ENCODE data around the gene CFHR3. TPM values are rescaled to one million over a fixed set of nuclear protein-coding genes. Genes with fewer than 3 reads are reported as not detected.
"Not testable (repeated sequence)": the region's sequence is repeated elsewhere in the genome, so short reads cannot be mapped to it uniquely, and the experiment has no call there.

The CFHR3 gene
- total RNA-seq = not detected in 2 replicates

GRCh38 chr1:196774603-196775002, at the start of gene CFHR3:
CFHR3 (plus strand) TSS chr1:196774840; CDS start chr1:196774887, 47 bp downstream.
- DNase-seq (ENCODE audit: low read depth in 2 of 2) = no peak

GRCh38 chr1:196732526-196732925, 42.1 kb upstream of the CFHR3 start:
- DNase-seq (ENCODE audit: low read depth in 2 of 2) = no peak

- no peak for DNase-seq (ENCODE audit: low read depth in 2 of 2)
Measured at GRCh38 chr1:196733091-196733970, 41.3 kb upstream of the CFHR3 start.

GRCh38 chr1:196734006-196734405, 40.6 kb upstream of the CFHR3 start:
- no peak for DNase-seq (ENCODE audit: low read depth in 2 of 2)

- DNase-seq (ENCODE audit: low read depth in 2 of 2) = no peak
Measured at GRCh38 chr1:196734460-196734859, 40.2 kb upstream of the CFHR3 start.

GRCh38 chr1:196738730-196739129, 35.9 kb upstream of the CFHR3 start:
- DNase-seq (ENCODE audit: low read depth in 2 of 2) = no peak

- peak; percentile 54 to 55 for DNase-seq (ENCODE audit: low read depth in 2 of 2)
Measured at GRCh38 chr1:196743244-196743643, 31.4 kb upstream of the CFHR3 start.

DNA sequence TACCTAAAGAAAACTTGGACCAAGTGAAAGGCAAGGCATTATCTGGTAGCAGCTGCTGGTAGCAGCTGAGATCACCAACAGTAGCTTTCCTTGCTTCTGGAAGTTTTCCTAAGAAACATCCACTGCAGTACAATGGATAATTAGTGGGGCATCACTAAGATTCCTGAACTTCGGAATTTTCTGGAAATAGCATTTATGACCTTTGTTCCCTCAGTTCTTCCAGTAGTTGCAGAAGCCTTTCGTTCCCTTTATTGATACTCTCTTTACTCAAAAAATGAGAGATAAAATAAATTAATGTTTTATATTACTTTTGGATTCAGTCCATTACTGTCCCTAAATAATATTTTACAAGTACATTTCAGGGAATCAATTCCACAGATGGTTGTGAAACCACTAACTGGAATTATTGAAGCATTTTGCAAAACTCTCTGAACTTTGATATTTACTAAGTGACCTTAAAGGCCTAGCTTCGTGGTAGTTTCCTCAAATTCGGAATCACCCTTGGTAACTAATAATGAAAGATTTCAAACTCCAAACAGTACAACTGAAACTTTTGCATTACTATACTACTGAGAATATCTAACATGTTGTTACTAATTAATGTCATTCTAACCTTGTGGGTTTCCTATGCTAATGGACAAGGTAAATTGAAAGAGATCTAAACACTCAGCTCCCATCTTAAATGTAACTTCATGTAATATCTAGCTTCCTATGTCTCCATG, 9.5 kb upstream of the CFHR3 start:
- not testable (repeated sequence) for DNase-seq (ENCODE audit: low read depth in 2 of 2)

- not testable (repeated sequence) for DNase-seq (ENCODE audit: low read depth in 2 of 2)
Measured at GRCh38 chr1:196769823-196770222, 4.8 kb upstream of the CFHR3 start.

- DNase-seq (ENCODE audit: low read depth in 2 of 2) = no peak
Measured at GRCh38 chr1:196773713-196774112, 927 bp upstream of the CFHR3 start.

GRCh38 chr1:196774175-196774574, 465 bp upstream of the CFHR3 start:
- DNase-seq (ENCODE audit: low read depth in 2 of 2) = no peak

DNA sequence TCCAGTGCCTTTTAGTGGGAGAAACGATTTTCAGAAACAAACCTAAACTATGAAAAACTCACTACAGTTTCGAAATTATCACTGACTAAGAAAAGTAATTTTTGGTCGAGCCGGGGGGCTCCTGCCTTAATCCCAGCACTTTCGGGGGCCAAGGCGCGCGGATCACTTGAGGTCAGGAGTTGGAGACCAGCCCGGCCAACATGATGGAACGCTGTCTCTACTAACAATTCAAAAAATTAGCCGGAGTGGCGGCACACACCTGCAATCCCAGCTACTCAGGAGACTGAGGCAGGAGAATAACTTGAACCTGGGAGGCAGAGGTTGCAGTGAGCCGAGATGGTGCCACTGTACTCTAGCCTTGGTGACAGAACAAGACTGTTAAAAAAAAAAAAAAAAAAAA, 3.0 kb downstream of the CFHR3 start:
- no peak for DNase-seq (ENCODE audit: low read depth in 2 of 2)

DNA sequence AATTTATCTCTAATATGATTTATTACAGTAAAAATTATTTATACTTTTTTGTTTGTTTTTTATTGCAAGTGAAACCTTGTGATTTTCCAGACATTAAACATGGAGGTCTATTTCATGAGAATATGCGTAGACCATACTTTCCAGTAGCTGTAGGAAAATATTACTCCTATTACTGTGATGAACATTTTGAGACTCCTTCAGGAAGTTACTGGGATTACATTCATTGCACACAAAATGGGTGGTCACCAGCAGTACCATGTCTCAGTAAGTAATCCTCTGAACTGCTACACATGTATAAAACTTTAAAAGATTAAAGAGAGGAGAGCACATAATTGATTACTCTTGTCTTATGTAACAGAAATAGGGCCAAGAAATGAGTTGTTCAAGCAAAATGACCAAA, 4.5 kb downstream of the CFHR3 start:
- DNase-seq (ENCODE audit: low read depth in 2 of 2) = no peak

DNA sequence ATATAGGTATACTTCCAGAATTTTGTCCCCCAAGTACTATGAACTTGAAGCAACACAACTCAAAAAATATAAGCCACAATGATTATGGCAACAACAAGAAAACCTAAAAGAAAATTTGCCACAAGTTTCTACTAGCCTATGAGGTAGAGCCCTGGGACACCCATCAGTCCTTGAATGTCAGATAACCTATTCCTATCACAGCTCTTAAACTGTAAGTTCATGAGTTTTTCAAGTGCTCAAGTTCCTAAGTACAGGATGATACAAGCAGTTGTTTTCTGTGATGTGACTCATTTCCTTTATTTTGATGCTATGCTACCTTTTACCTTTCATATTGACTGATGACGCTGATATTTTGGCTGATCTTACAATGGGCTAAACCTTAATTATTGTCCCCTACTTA, 16.6 kb downstream of the CFHR3 start:
- not testable (repeated sequence) for DNase-seq (ENCODE audit: low read depth in 2 of 2)

DNA sequence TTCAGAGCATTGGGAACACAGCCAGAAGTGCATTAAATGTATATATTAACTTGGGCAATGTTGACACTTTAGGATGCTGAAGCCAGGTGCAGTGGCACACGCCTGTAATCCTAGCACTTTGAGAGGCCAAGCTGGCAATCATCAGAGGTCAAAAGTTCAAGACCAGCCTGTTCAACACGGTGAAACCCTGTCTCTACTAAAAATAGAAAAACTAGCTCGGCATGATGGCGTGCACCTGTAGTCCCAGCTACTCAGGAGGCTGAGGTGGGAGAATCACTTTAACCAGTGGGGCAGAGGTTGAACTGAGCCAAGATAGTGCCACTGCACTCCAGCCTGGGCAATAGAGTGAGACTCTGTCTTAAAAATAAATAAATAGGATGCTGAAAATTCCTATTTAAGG, 19.5 kb downstream of the CFHR3 start:
- not testable (repeated sequence) for DNase-seq (ENCODE audit: low read depth in 2 of 2)

DNA sequence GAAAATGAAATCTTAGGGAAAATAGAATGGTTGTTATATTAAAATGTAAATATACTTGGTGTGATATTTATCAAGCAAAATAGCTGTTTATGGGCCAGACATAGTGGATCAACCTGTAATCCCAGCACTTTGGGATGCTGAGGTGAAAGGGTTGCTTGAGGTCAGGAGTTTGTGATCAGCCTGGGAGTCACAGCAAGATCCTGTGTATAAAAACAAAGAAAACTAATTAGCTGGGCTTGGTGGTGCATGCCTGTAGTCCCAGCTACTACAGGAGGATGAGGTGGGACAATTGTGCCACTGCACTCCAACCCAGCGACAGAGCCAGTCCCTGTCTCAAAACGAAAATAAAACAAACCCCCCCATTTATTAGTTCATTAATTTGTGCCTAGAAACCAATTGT, 23.3 kb downstream of the CFHR3 start:
- DNase-seq (ENCODE audit: low read depth in 2 of 2) = no peak

DNA sequence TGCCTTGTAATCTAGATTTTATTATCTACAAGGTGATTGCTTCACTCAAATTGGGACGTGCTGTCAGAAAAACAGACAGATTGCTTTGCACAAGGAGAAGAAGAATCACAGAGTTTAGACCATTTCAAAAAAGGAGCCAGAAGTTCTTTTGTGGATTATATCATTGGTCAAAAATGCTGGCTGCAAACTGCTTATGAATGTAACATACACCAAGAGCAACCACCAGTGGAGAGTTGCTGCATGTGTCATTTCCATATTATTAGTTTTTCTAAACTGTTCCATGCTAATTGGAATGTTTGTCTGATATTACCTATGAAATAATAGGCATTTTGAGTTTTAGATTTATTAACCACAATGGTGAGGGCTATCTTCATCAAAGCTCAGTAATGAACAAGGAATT, 27.3 kb downstream of the CFHR3 start:
- not testable (repeated sequence) for DNase-seq (ENCODE audit: low read depth in 2 of 2)

- DNase-seq (ENCODE audit: low read depth in 2 of 2) = no peak
Measured at GRCh38 chr1:196808529-196809235, 34.0 kb downstream of the CFHR3 start.

DNA sequence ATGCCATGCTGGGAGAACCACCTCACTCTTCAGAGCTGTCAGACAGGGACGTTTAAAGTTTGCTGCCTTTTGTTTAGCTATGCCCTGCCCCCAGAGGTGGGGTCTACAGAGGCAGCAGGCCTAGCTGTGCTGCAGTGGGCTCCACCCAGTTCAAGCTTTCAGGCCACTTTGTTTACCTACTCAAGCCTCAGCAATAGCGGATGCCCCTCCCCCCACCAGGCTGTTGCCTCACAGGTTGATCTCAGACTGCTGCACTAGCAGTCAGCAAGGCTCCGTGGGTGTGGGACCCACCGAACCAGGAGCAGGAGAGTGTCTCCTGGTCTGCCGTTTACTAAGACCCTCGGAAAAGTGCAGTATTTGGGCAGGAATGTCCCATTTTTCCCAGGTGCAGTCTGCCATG, 42.8 kb downstream of the CFHR3 start:
- not testable (repeated sequence) for DNase-seq (ENCODE audit: low read depth in 2 of 2)

- DNase-seq (ENCODE audit: low read depth in 2 of 2) = not testable (repeated sequence)
Measured at GRCh38 chr1:196819531-196819930, 44.9 kb downstream of the CFHR3 start, which contains the start of gene CFHR1. CFHR1 (plus strand) TSS chr1:196819731; CDS start chr1:196819845, 114 bp downstream.

- peak; percentile 21 to 53 for DNase-seq (ENCODE audit: low read depth in 2 of 2)
Measured at GRCh38 chr1:196827860-196828259, 53.2 kb downstream of the CFHR3 start.

Measured in lung microvascular endothelial cell (primary cell).